ENCODE results near the gene CAST.
A peak's percentile ranks its signal among the peaks of the same experiment; 100 is the strongest.

Gene CAST

GRCh38 chr5:96745844-96746531 lies 83.8 kb downstream of the CAST start:
- no peak for DNase-seq (ENCODE audit: low read depth, low spot score)
- ChIA-PET CTCF (interaction anchor here (1.5 to 2.5 kb wide), 4 partner anchors 17 to 416 kb away, joined by 4 to 11 read pairs (median 9); no protein-coding TSS in a partner anchor), POLR2A (no interaction called here)
- TF ChIP-seq CTCF (IDR thresholded peaks at IDR 0.05; ENCODE audit: insufficient read depth, low read length, missing control alignments), result no peak
- H3K4me3 ChIP-seq (ENCODE audit: low read depth, low read length), result no peak overlapping the region

GRCh38 chr5:96747720-96748119 lies 85.5 kb downstream of the CAST start:
- DNase-seq (ENCODE audit: low read depth, low spot score), result no peak
- CTCF ChIA-PET, result interaction anchor here (1.1 to 6.8 kb wide), 2 partner anchors 402 to 416 kb away, joined by 4 to 80 read pairs; no protein-coding TSS in a partner anchor
- no peak overlapping the region for H3K4me3 ChIP-seq (ENCODE audit: low read depth, low read length)
- POLR2A ChIA-PET, result no interaction called here
- no peak for TF ChIP-seq CTCF (IDR thresholded peaks at IDR 0.05; ENCODE audit: insufficient read depth, low read length, missing control alignments)

GRCh38 chr5:96750110-96750822 lies 88.1 kb downstream of the CAST start:
- ChIA-PET CTCF (interaction anchor here (0.9 to 6.8 kb wide), 8 partner anchors 16 to 413 kb away, joined by 3 to 80 read pairs (median 4); no protein-coding TSS in a partner anchor), POLR2A (no interaction called here)
- DNase-seq (ENCODE audit: low read depth, low spot score), result no peak
- no peak for TF ChIP-seq CTCF (IDR thresholded peaks at IDR 0.05; ENCODE audit: insufficient read depth, low read length, missing control alignments)
- H3K4me3 ChIP-seq (ENCODE audit: low read depth, low read length), result no peak overlapping the region

- no peak for DNase-seq (ENCODE audit: low read depth, low spot score)
- no peak for TF ChIP-seq CTCF (IDR thresholded peaks at IDR 0.05; ENCODE audit: insufficient read depth, low read length, missing control alignments)
- POLR2A ChIA-PET, result no interaction called here
- CTCF ChIA-PET, result interaction anchor here (0.5 to 6.8 kb wide), 28 partner anchors 9 to 417 kb away, joined by 3 to 80 read pairs (median 6); partner anchors contain the start of gene LIX1
- no peak overlapping the region for H3K4me3 ChIP-seq (ENCODE audit: low read depth, low read length)
These were observed 89.3 kb downstream of the CAST start for GRCh38 chr5:96751203-96752169.

GRCh38 chr5:96752341-96753016 lies 90.3 kb downstream of the CAST start:
- no peak overlapping the region for H3K4me3 ChIP-seq (ENCODE audit: low read depth, low read length)
- peak; percentile 35 for TF ChIP-seq CTCF (IDR thresholded peaks at IDR 0.05; ENCODE audit: insufficient read depth, low read length, missing control alignments)
- POLR2A ChIA-PET, result no interaction called here
- no peak for DNase-seq (ENCODE audit: low read depth, low spot score)
- CTCF ChIA-PET, result interaction anchor here (0.5 to 6.8 kb wide), 31 partner anchors 10 to 416 kb away, joined by 3 to 80 read pairs (median 5); partner anchors contain the start of gene LIX1

All from AG04449 (cell line).